H4 (cell line): ENCODE measurements around the gene EDAR. TPM values are rescaled to one million over a fixed set of nuclear protein-coding genes. Genes with fewer than 3 reads are reported as not detected.

ENCODE experiments used
- DNase-seq: peaks from one replicate; pipeline ENCODE4 v3.0.0-alpha.2; 2015; ENCODE audit warnings: low spot score
- total RNA-seq: library from RNA; depleted of rRNA; stranded (reverse); fragments of >200 nt; shearing (Covaris generic); gene quantifications from 2 replicates; pipeline ENCODE4 v1.2.3, GENCODE V29; 2014

EDAR gene
- total RNA-seq, 1 experiment from 2014 or later, result not detected

DNA sequence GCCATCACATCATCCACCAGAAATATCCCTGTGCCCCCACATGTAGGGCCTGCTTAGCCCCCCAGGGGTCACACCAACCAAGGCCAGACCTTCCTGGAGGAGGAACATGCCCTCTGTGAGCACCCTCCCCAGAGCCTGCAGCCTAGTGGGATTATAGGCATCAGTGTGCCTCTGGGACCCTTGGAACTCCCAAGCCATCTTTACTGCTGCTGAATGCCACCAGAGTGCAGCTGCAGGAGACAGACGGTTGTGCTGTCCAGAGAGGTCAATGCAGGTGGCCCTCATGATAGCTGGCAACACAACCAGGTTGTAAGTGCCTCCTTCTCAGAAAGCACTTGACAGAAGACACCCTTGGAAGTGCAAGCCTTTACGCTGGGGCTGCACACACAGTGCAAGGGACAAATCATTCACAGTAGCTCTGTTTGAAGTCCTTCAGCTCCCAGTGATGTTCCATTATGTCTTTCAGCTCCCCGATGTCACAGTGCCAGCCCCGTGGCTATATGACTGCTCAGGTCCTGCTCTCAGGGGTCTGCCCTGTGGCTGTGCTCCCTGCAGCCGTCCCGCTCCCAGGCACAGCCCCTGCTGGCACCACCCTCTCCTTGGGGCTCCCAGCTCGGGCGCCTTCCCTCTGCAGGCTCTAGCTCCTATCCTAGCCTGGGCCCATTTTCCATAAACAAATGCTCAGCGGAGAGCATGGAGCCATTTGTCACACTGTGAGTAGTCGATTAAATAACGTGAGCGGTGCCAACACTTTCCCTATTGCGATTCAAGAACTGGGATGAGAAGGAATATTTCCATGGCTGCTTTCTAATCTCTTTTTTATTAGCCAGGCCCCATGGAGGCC, 65.1 kb downstream of the EDAR start:
- no peak for DNase-seq

DNA sequence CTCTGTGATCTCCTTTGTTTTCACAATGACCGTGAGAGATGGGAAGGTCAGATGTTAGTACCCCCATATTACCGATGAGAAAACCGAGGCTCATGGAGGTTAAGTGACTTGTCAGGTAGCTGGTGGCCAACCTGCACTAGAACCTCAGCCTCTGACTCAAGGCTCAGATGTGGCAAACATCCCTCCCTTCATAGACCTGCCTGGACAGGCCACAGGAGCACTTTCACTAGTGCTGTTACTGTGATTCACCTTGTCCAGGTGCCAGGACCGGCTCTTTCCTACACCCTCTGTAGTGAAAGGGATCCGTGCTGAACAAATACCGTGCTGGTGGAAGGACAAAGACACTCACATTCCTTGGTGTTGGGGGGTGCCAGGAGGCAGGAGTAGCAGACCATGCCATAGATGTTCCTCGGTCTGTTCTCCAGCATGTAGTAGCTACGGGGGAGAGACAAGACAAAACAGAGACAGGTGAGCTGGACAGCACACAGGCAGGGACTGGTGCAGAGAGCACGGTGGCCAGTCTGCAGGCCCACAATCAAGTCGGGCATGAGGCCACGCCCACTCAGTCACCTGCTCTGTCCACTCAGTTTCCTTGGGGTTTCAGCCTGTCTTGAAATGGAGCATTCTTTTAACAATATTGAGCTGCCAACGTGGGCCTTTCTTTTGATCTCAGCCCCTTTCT, 65.9 kb downstream of the EDAR start:
- no peak for DNase-seq

GRCh38 chr2:108922141-108922915, 66.7 kb downstream of the EDAR start:
- DNase-seq, result no peak

DNA sequence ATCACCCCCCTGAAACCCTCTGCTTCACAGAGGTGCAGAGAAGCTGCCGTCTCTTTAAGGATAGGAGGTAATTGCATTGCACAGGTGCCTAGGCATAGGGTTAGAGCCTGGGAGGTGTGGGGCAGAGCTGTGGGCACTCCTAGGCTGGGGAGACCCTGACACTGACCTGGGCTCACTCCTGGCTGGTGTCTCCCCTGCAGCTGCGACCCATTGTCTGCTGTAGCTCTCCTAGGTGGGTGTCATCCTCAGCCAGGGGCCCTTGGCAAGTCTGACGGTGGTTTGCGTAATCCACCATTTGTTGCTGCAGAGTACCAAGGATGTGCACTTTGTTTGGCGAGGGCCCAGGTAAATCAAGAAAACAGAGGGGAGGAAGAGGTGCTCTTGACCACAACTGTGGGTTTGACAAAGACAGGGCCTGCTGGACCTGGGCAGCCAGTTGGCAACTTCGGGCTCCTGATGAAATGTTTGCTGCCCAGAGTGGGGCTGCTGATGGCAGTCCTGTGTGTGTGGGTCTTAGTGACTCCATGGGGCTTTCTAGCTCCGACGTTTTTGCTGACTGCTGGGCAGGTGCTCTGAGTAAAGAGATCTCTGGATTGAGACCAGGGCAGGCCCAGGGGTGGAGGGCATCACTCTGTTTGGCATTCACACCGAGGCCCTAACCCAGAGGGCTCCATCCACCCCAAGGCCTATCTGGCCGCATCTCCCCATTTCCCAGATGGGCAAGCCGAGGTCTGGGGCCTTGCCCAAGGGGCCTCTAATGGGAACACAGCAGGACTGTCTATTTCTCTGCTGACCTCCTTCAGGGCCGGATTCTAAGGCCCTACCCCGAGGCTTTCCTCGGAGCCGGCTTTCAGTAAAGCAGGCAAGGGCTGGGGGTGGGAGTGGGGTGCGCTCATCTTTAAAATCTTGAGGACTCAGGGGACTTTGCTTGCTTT, 67.7 kb downstream of the EDAR start:
- no peak for DNase-seq

DNA sequence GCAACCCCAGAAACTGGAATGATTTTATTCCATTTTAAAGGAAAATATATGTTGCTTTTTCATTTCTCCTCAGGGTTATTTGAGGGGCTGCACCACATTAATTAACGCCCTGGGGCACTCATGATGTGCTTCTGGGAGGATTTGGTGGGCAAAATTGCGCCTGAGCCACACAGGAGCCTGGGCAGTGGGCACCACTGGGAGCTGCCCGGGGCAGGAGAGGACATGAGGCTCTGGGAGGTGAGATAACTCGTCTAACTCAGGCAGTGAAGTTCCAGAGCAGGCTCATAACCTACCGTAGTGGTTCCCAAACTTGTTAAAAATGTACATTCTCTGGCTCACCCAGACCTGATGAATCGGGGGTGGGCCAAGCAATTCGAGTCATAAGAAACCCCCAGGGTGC, 68.3 kb downstream of the EDAR start:
- DNase-seq, result no peak

- DNase-seq, result no peak
Observed at GRCh38 chr2:108919571-108920373, 69.2 kb downstream of the EDAR start.

DNA sequence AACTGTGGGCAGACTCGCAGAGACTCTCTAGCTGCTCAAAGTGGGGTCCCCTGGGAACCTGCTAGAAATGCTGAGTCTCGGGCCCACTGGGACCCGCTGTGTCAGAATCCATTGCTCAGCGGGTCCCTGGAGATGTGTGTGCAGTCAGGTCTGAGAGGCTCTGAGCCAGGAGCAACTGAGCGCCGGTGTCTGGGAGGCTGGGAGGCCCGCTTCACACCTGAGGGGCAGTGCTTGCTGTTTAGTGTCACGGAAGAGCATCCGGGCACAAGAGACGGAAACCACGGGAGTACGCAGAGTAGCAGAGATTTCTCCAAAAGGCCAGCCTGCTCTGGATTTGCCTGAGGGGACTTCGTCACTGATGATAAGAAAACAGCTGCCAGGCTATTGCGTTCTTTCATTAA, 70.1 kb downstream of the EDAR start:
- no peak for DNase-seq

- no peak for DNase-seq
Observed at GRCh38 chr2:108918156-108918874, 70.7 kb downstream of the EDAR start.

DNA sequence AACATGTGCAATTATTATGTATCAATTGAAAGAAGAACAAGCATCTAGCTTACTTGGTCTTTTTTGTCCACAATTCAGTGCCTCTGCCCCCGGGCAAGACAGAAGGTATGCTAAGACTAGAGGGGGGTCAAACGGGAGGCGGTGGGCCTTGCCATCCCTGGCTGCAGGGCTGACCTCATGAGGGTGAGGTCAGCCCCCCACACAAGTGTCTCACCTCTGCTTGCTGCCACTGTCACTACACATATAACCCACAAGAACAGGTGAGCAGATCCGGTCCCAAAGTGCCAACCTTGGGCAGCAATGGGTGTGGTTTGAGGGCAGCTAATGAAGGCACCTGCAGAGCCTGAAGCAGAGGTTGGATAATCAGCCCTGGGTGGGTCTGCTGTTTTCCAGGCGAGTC, 71.5 kb downstream of the EDAR start:
- no peak for DNase-seq

DNA sequence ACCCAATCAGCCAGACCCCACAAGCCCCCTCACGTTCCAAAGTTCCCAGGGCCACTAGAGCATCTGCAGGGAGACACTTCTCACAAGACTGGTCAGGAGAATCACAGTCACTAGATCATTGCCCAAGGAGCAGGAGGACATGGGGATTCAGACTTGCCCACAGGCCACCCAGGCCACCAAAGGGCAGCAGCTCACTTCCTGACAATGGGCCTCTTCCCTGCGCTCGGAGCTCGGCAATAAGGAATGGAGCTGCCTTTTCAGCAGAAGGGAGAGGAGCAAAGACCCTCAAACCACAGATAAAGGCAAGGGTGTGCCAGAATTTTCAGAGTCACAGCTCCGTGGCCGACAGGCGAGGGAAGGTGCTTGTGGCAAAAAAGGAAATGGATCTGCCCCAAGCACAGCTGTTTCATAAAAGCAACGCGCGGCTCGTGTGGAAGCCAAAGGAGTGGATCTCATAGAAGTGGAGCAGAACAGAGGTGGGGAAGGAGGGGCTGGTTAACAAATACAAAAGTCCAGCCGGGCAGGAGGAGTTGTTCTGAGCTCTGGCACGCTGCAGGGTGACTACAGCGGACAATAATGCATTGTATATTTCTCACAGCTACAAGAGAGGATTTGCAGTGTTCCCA, 72.1 kb downstream of the EDAR start:
- DNase-seq, result no peak

DNA sequence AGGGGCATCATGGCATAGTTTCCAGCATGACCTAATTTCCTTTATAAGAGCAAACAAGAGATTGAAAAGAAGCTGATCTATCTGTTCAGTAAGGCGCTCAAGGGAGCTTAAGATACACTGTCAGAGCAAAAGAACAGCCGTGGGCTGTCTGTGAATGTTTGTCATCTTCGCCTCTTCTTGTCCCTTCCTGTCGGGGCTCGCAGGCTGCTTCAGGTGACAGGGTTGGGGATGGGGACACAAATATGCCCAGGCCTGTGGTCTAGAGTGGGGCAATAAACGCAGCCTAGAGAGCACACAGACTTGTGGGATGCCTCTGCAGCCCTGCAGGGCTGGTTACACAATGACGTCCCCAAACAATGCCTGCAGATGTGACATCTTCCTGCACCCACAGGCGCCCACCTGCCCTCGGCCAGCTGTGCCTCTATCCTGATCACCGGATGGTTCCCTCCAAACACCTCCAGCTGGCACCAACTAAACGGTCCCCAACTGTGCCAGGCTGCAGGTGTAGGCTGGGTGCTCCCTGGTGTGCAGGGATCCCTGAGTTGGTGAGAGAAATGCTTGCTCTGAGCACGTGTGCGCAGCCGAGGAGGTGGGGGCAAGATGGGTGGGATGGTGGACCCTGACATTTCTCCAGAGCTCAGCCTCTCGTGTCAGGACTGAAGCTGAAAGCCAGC, 72.8 kb downstream of the EDAR start:
- no peak for DNase-seq

GRCh38 chr2:108912629-108912902, 76.5 kb downstream of the EDAR start:
- no peak for DNase-seq

- no peak for DNase-seq
Observed at GRCh38 chr2:108911807-108912628, 77.0 kb downstream of the EDAR start.

- DNase-seq, result no peak
Observed at GRCh38 chr2:108911401-108911800, 77.6 kb downstream of the EDAR start.

DNA sequence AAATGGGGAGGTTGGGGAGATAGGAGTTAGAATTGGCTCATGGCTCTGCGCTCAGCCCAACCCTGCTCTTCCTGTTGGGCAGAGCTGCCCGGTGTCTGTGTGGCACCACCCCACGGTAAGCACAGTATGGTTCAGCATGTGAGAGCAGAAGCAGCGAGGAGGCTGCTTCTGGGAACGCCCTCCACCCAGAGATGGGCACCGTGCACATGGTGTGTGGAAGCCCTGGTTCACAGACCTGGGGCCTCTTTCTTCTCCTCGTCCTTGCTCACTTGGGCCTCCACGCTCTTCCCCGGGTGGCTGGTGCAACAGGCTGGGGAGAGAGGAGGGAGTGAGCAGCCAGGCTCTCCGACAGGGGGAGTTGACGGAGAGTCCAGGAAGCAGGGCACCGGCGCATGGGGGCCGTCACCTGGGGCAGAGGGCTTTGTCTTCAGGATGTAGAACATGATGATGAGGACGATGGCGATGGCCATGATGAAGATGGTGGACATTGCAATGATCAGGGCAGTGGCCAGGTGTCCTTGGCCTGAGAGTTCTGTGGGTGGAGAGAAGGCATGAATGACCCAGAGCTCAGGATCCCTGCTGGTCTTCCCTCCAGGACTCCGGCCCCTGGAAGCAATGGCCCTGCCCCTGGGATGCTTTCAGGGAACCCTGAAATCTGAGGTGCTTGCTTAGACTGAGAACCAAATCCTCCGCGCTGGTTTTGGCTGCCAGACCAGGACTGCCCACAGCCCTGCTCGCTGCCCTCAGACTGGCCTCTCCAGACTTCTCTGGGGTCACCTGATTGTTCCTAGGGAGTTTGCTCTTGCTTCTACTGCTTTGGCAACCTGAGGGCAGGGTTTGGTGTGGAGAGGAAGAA, 78.3 kb downstream of the EDAR start:
- no peak for DNase-seq

DNA sequence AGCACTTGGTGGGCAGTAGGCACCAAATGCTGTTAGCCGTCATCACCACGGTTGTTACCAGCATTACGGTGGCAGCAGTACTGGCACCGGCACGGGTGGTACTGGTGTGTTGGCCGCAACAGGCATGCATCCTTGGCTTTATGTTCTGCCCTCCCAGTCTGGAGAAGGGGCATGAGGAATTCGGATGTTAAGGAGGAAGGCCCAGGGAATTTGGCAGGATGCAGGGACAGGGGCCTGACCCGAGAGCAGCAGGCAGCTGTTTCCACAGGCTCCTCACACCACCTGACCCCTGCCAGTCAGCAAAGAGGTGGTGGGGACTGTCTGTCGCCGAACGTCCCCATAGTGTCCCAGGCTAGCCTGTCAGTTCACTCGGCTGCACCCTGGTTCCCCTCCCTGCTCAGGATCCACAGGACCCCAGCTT, 79.0 kb downstream of the EDAR start:
- DNase-seq, result no peak

DNA sequence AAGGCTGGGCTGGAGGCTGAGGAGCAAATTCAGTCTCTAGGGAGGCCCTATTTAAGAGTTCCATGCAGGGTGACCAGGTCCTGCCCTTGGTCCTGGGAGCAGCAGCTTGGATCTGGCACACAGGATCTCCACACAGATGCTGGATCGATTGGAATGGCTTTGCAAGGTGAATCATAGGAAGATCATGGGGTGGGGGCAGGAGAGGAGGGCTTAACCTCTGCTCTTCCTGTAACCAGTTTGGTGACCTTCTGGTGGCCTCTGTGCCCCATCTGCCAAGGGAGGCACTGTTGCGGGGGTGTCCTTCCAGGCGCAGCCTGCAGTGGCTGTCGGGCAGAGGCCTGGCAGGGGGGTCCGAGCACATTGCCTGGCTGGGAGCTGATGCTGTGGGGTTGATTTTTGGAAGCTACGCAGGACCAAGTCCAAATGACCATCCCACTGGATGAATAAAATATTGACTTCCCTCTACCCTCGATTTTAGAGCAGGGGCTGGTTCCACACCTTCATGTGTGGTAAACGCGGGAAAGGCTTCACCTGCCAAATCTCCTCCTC, 79.7 kb downstream of the EDAR start:
- DNase-seq, result no peak
